Subcutaneous adipose tissue (tissue), 4 donors: ENCODE measurements around the gene GSK3A. TPM values are rescaled to one million over a fixed set of nuclear protein-coding genes. Genes with fewer than 3 reads are reported as not detected.

ENCODE experiments used
- CTCF ChIP-seq: fragments of 450-650 bp; IDR thresholded peaks from one replicate; pipeline ENCODE4 v1.5.1; 2016; ENCODE audit warnings: low read depth, mild to moderate bottlenecking, control low read depth, antibody characterized with exemption, moderate library complexity
- total RNA-seq, 4 donors: library from RNA; depleted of rRNA; stranded (reverse); fragments of >200 nt; gene quantifications; one replicate each; pipeline ENCODE4 v1.1.0, GENCODE V29; 2016

Gene GSK3A
- total RNA-seq, 4 donors from 2014 or later = 16.0 to 22.0 (median 17.1) TPM

GRCh38 chr19:42284066-42284501 lies 41.7 kb upstream of the GSK3A start:
- TF ChIP-seq CTCF = no peak

- TF ChIP-seq CTCF = no peak
These were observed 41.0 kb upstream of the GSK3A start for GRCh38 chr19:42283188-42284065.

GRCh38 chr19:42282819-42283187 lies 40.4 kb upstream of the GSK3A start:
- TF ChIP-seq CTCF = no peak

- no peak for TF ChIP-seq CTCF
These were observed 39.7 kb upstream of the GSK3A start for GRCh38 chr19:42281827-42282762.

- no peak for TF ChIP-seq CTCF
These were observed 38.9 kb upstream of the GSK3A start for GRCh38 chr19:42281146-42281826.

- TF ChIP-seq CTCF = no peak
These were observed 38.4 kb upstream of the GSK3A start for GRCh38 chr19:42280815-42281145.
